Neural progenitor cell (in vitro differentiated cells): ENCODE data around the gene U2AF2. TPM values are rescaled to one million over a fixed set of nuclear protein-coding genes. Genes with fewer than 3 reads are reported as not detected.

Experiments
- DNase-seq: peaks from one replicate; pipeline ENCODE4 v3.0.0-alpha.2; 2016; ENCODE audit warnings: low spot score
- H2AFZ ChIP-seq: fragments of 200-600 bp; sonication (generic); replicated peaks from 2 replicates; pipeline ENCODE4 v1.6.1; 2016; ENCODE audit warnings: antibody characterized with exemption
- H3F3A ChIP-seq: fragments of 200-600 bp; sonication (generic); 2 replicates; pipeline ENCODE4 v1.6.1; 2016; ENCODE audit warnings: antibody characterized with exemption, low read depth
- H3K27ac ChIP-seq: fragments of 200-600 bp; sonication (generic); 2 replicates; pipeline ENCODE4 v1.5.1; 2016; ENCODE audit warnings: mild to moderate bottlenecking
- H3K27me3 ChIP-seq: fragments of 200-600 bp; sonication (generic); 2 replicates; pipeline ENCODE4 v1.6.1; 2016; ENCODE audit warnings: mild to moderate bottlenecking, moderate library complexity
- H3K36me3 ChIP-seq: fragments of 200-600 bp; sonication (generic); 2 replicates; pipeline ENCODE4 v1.5.1; 2016
- H3K4me1 ChIP-seq: fragments of 200-600 bp; sonication (generic); 2 replicates; pipeline ENCODE4 v1.6.1; 2016; ENCODE audit warnings: mixed run types
- H3K4me2 ChIP-seq: fragments of 200-600 bp; sonication (generic); 2 replicates; pipeline ENCODE4 v1.6.1; 2016
- H3K4me3 ChIP-seq: fragments of 200-600 bp; sonication (generic); 2 replicates; pipeline ENCODE4 v1.5.1; 2016
- H3K79me2 ChIP-seq: fragments of 200-600 bp; sonication (generic); 2 replicates; pipeline ENCODE4 v1.6.1; 2016; ENCODE audit warnings: low read depth
- H3K9ac ChIP-seq: fragments of 200-600 bp; sonication (generic); 2 replicates; pipeline ENCODE4 v1.6.1; 2016
- H3K9me3 ChIP-seq: fragments of 200-600 bp; sonication (generic); 2 replicates; pipeline ENCODE4 v1.5.1; 2016; ENCODE audit warnings: low read depth
- H4K20me1 ChIP-seq: fragments of 200-600 bp; sonication (generic); 2 replicates; pipeline ENCODE4 v1.6.1; 2016; ENCODE audit warnings: low read depth
- H3K27ac Mint-ChIP-seq: 3 replicates; pipeline ENCODE4 v1.8.0; 2021; ENCODE audit warnings: mixed read lengths
- H3K27me3 Mint-ChIP-seq: 2 replicates; pipeline ENCODE4 v1.8.0; 2022; ENCODE audit warnings: low read depth, mild to moderate bottlenecking, inconsistent platforms, moderate library complexity, mixed read lengths; ENCODE audit not compliant: insufficient read depth
- H3K36me3 Mint-ChIP-seq: 3 replicates; pipeline ENCODE4 v1.8.0; 2021; ENCODE audit warnings: mixed read lengths
- H3K4me1 Mint-ChIP-seq: 3 replicates; pipeline ENCODE4 v1.8.0; 2021; ENCODE audit warnings: mixed read lengths
- H3K4me3 Mint-ChIP-seq: 3 replicates; pipeline ENCODE4 v1.8.0; 2021; ENCODE audit warnings: mild to moderate bottlenecking, moderate library complexity, mixed read lengths
- H3K9me3 Mint-ChIP-seq: 3 replicates; pipeline ENCODE4 v1.8.0; 2020; ENCODE audit warnings: mixed read lengths
- EZH2 ChIP-seq: fragments of 200-600 bp; sonication (generic); IDR thresholded peaks from 2 replicates; pipeline ENCODE4 v1.6.1; 2017; ENCODE audit warnings: antibody characterized with exemption, mild to moderate bottlenecking, moderate library complexity
- EZH2phosphoT487 ChIP-seq: fragments of 200-600 bp; sonication (generic); IDR thresholded peaks from 2 replicates; pipeline ENCODE4 v1.6.1; 2017; ENCODE audit warnings: antibody characterized with exemption
- total RNA-seq: library from RNA; depleted of rRNA; stranded (reverse); fragments of >200 nt; gene quantifications from 2 replicates; pipeline ENCODE4 v1.2.3, GENCODE V29; 2015; ENCODE audit warnings: low replicate concordance
- TF ChIP-seq, protein P1 (sequence below): fragments of 200-600 bp; sonication (generic); IDR thresholded peaks from 2 replicates; pipeline ENCODE4 v1.5.1; 2017; ENCODE audit warnings: antibody characterized with exemption, mild to moderate bottlenecking

The U2AF2 gene
- total RNA-seq, 1 donor from 2014 or later: 124 TPM

DNA sequence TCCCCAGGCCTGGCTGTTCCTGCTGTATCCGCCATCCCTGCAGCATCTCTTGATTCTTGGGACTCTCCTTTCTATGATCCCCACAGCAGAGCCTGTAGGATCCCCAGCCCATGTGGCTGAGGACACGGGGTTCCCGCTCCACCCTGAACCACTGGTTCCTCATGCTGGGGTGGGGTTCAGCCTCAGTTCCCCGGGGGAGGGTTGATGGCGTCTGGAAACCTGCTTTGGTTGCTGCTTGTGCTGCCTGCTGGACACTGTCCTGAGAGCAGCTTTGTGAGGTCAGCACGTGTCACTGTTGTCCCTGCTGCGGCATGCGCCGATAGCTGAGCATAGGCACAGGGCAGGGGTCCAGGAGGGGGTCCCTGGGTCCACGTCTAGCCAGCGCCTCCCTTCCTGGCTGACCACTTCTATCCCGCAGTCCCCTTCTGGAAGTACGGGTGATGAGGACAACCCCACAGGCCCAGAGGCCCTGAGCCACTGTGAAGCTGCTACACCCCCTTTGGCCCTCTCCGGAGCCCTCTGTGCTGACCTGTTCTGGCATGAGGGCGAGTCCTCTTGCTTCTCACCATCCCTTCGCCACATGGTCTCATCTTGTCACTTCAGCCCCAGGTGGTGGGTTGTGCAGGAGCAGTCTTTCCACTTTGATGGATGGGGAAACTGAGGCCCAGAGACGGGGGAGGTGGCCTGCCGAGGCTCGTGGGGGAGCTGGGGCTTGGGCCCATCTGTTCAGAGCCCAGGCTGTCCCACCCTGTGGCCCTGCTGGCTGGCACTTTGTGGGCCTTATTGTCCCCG, 25.7 kb downstream of the U2AF2 start:
- Mint-ChIP-seq H3K4me1 (peaks cover 11% of the 10 kb centered on the region), H3K9me3 (no peaks in the 10 kb centered on the region), H3K4me3 (no peak overlapping the region), H3K27me3 (peaks cover 4% of the 10 kb centered on the region), H3K36me3 (peaks cover 8% of the 10 kb centered on the region), H3K27ac (no peak overlapping the region)
- Histone ChIP-seq H3K36me3 (no peaks in the 10 kb centered on the region), H2AFZ (no peak overlapping the region), H4K20me1 (peaks cover 27% of the 10 kb centered on the region), H3K9me3 (no peaks in the 10 kb centered on the region), H3K27me3 (no peaks in the 10 kb centered on the region), H3K79me2 (peaks cover 53% of the 10 kb centered on the region), H3K4me2 (no peak overlapping the region), H3K4me1 (peaks cover 10% of the 10 kb centered on the region), H3F3A (no peaks in the 10 kb centered on the region), H3K9ac (no peak overlapping the region), H3K4me3 (no peak overlapping the region), H3K27ac (no peak overlapping the region)
- TF ChIP-seq EZH2phosphoT487: no peak
- TF ChIP-seq, protein P1, sequence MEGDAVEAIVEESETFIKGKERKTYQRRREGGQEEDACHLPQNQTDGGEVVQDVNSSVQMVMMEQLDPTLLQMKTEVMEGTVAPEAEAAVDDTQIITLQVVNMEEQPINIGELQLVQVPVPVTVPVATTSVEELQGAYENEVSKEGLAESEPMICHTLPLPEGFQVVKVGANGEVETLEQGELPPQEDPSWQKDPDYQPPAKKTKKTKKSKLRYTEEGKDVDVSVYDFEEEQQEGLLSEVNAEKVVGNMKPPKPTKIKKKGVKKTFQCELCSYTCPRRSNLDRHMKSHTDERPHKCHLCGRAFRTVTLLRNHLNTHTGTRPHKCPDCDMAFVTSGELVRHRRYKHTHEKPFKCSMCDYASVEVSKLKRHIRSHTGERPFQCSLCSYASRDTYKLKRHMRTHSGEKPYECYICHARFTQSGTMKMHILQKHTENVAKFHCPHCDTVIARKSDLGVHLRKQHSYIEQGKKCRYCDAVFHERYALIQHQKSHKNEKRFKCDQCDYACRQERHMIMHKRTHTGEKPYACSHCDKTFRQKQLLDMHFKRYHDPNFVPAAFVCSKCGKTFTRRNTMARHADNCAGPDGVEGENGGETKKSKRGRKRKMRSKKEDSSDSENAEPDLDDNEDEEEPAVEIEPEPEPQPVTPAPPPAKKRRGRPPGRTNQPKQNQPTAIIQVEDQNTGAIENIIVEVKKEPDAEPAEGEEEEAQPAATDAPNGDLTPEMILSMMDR: no peak
- TF ChIP-seq EZH2: no peak
- no peak for DNase-seq

DNA sequence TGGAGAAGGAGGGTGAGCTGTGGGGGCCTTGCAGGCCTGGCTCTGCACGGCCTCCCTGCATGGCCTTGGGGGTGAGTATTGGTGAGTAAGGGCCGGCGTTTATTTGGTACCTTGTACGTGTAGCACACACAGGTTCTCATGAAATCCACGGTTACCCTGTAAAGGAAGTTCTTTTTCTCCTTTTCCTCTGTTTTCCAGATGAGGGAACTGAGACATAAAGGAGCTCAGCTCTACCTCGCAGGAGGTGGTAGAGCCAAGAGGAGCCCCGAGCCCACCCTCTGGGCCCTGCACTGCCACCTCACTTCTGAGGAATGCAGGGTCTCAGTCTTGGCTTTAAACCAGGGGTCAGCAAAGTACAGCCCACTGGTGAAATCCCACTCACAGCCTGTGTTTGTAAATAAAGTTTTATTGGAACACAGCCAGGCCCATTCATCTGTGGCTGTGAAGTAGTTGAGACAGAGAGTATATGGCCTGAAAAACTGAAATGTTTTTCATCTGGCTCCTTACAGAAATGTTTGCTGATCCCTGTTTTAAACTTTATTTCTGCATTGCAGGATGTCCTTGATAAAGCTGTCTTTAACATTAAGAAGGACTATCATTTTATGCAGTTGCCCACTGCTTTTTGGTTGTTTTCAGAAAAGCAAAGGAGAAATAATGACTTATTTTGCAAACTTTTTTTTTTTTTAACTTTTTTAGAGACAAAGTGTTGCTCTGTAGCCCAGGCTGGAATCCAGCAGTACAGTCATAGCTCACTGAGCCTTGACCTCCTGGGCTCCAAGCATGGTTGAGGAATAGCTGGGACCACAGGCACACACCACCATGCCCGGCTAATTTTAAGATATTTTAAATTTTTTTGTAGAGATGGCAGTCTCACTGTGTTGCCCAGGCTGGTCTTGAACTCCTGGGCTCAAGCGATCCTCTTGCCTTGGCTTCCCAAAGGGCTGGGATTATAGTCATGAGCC, 26.6 kb downstream of the U2AF2 start:
- Mint-ChIP-seq H3K9me3 (no peaks in the 10 kb centered on the region), H3K27ac (no peak overlapping the region), H3K4me3 (no peak overlapping the region), H3K36me3 (peaks cover 5% of the 10 kb centered on the region), H3K4me1 (peaks cover 4% of the 10 kb centered on the region), H3K27me3 (peaks cover 2% of the 10 kb centered on the region)
- Histone ChIP-seq H3K79me2 (peaks cover 44% of the 10 kb centered on the region), H3K9me3 (no peaks in the 10 kb centered on the region), H3K27me3 (no peaks in the 10 kb centered on the region), H3F3A (no peaks in the 10 kb centered on the region), H3K9ac (no peak overlapping the region), H3K4me3 (no peak overlapping the region), H4K20me1 (peaks cover 23% of the 10 kb centered on the region), H3K27ac (no peak overlapping the region), H3K36me3 (no peaks in the 10 kb centered on the region), H2AFZ (no peak overlapping the region), H3K4me2 (no peak overlapping the region), H3K4me1 (peaks cover 5% of the 10 kb centered on the region)
- DNase-seq: no peak
- TF ChIP-seq EZH2 (no peak), EZH2phosphoT487 (no peak)
- TF ChIP-seq, protein P1: no peak

DNA sequence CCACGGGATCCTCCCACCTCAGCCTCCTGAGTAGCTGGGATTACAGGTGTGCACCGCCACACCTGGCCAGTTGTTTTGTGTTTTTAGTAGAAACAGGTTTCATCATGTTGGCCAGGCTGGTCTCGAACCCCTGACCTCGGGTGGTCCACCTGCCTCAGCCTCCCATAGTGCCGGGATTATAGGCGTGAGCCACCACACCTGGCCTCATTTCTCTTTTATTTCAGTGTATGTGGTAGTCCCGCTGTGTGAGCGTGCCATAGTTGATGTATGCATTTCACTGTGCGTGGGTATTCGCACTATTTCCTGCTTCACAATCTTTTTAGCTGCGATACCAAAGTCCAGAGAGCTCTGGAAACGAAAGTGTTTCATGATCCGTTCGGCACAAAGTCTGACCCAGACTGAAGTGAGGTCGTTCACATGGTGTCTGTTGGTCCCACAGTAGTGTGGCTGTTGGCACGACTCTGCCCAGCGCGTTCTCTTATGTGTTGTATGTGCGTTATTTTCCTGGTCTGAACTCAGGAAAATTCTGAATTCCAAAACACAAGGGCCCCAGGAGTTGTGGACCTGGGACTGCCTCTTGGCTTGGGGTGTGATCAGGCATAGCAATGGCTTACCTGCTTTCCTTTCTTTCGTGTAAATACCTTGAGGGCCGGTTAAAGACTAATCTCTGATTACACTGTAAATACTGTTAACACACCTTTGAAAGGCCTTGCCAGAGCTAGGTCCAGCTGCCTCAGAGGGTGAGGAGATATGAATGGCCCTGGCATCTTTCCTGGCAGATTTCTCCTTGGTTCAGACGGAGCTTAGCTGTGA, 28.8 kb downstream of the U2AF2 start:
- Histone ChIP-seq H3K9me3 (no peaks in the 10 kb centered on the region), H3K4me1 (no peaks in the 10 kb centered on the region), H3K36me3 (no peaks in the 10 kb centered on the region), H4K20me1 (peaks cover 13% of the 10 kb centered on the region), H3K9ac (no peak overlapping the region), H3K4me3 (no peak overlapping the region), H3K27me3 (no peaks in the 10 kb centered on the region), H3K4me2 (no peak overlapping the region), H2AFZ (no peak overlapping the region), H3F3A (no peaks in the 10 kb centered on the region), H3K27ac (no peak overlapping the region), H3K79me2 (peaks cover 23% of the 10 kb centered on the region)
- no peak for DNase-seq
- no peaks in the 10 kb centered on the region for H3K4me1 Mint-ChIP-seq
- H3K4me3 Mint-ChIP-seq: no peak overlapping the region
- no peaks in the 10 kb centered on the region for H3K9me3 Mint-ChIP-seq
- H3K27ac Mint-ChIP-seq: no peak overlapping the region
- TF ChIP-seq, protein P1: no peak
- TF ChIP-seq EZH2 (no peak), EZH2phosphoT487 (no peak)
- peaks cover 5% of the 10 kb centered on the region for H3K36me3 Mint-ChIP-seq
- no peaks in the 10 kb centered on the region for H3K27me3 Mint-ChIP-seq
